NT2/D1 (cell line): ENCODE data around the gene NADK.

ENCODE experiments used
- SUZ12 ChIP-seq: IDR thresholded peaks from 2 replicates; pipeline ENCODE4 v1.6.1; 2011; ENCODE audit not compliant: insufficient read length, insufficient read depth; ENCODE audit errors: extremely low read depth
- YY1 ChIP-seq: IDR thresholded peaks from 2 replicates; pipeline ENCODE4 v1.6.1; 2011; ENCODE audit not compliant: insufficient read length, insufficient read depth

DNA sequence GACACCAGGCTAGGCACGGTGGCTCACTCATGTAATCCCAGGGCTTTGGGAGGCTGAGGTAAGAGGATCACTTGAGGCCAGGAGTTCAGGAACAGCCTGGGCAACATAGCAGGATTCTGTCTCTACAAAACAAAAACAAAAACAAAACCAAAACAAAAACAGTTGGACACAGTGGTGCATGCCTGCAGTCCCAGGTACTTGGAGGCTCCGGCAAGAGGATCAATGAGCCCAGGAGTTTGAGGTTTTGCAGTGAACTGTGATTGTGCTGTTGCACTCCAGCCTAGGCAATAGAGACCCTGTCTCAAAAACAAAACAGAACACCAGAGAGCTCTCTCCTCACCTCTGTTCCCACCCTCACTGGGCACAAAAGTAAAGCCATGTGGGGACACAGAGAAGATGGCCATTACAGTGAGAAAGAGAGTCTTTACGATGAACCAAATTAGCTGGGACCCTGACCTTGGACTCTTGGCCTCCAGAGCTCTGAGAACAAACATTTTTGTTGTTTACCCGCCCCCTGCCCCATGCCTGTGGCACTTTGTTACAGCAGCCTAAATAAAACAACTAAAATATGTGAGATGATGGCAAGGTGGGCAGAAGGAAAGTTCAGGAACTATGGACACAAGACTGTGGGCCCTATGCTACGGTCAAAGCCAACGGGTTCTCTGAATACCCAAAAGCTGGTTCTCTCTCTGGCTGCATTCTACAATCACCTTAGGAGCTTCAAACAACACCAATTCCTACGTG lies 9.8 kb downstream of the NADK start:
- TF ChIP-seq YY1 (no peak), SUZ12 (no peak)
